Retina (tissue), 1 donor: ENCODE measurements around the gene INVS.
A peak's percentile ranks its signal among the peaks of the same experiment; 100 is the strongest.
"Not testable (repeated sequence)": the region's sequence is repeated elsewhere in the genome, so short reads cannot be mapped to it uniquely, and the experiment has no call there.

Source experiments
- DNase-seq: peaks from one replicate; pipeline ENCODE4 v3.0.0-alpha.2; 2016

Gene INVS

DNA sequence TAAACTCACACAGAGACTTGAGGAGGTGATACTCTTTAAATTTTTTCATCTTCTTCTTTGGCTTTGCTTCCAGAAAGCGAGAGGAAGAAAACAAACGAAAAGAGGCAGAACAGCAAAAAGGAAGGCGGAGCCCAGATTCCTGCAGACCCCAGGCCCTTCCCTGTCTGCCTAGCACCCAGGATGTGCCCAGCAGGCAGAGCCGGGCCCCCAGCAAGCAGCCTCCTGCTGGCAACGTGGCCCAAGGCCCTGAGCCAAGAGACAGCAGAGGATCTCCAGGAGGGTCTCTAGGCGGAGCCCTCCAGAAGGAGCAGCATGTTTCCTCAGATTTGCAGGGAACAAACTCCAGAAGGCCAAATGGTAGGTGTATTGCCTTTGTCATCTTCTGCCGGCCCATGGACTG lies 185.2 kb downstream of the INVS start:
- DNase-seq = no peak

DNA sequence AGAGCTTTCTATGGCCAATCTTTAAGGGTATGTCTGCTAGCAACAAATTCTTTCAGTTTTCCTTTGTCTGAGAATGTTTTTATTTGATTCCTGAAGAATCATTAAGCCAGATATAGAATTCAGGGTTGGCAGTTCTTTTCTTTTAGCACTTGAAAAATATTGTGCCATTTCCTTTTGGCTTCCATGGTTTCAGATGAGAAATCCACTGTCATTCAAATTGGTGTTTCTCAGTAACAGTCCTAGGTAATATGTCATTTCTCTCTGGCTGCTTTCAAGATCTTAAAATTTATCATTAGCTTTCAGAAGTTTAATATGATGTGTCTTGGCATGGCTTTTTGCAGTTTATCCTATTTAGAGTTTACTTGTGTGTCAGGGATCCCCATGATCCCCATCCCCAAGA lies 186.0 kb downstream of the INVS start:
- DNase-seq = no peak

DNA sequence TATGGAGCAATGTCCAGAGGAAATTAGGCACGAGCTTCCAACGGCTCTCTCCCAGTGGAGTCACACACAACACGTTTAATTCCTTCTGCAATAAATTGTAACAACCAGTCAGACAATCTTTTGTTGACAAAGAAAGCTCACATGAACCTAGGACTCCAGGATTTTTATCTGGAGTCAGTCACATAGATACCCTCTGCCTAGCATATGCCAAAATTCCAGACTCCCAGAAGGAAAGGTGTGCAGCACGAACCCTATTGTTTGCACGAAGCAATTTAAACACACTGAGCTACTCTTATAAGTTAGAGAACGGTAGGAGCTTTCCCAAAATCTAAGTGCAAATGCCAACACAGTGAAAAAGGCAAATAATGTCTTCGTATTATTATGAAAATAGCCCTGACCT lies 186.6 kb downstream of the INVS start:
- no peak for DNase-seq

DNA sequence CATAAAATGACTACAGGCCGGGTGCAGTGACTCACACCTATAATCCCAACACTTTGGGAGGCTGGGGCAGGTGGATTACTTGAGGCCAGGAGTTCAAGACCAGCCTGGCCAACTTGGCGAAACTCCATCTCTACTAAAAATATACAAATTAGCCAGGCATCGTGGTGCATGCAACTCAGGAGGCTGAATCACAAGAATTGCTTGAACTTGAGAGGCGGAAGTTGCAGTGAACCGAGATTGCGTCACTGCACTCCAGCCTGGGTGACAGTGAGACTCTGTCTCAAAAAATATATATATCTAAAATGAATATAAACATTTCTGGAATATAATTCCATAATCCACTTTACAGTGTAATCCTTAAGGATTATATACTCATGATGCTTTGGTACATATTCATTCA lies 187.2 kb downstream of the INVS start:
- DNase-seq = no peak

DNA sequence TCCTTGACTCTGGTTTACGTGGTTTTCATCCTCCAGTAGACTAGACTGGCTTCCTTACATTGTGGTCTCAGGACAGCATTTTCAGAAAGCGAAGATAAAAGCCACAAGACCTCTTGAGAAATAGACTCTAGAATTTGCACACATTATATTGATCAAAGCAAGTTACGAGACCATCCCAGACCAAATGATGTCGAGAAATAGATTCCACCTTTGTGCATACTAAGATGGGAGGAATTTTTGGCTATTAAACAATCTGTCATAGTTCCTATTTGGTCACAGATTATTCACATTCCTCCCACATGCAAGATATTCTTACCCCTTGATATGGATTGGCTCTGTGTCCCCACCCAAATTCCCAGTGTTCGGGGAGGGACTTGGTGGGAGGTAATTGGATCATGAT lies 188.1 kb downstream of the INVS start:
- no peak for DNase-seq

DNA sequence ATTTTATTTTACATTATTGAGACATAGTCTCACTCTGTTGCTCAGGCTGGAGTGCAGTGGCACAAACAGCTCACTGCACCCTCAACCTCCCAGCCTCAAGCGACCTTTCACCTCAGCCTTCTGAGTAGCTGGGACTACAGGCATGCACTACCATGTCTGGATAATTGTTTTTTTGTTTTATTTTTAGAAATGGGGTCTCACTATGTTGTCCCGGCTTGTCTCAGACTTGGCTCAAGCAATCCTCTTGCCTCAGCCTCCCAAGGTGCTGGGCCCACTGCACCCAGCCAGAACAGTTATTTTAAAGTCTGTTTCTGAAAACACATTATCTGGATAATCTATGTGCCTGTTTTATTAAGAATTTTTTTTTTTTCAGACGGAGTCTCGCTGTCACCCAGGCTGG lies 191.7 kb downstream of the INVS start:
- DNase-seq = no peak

DNA sequence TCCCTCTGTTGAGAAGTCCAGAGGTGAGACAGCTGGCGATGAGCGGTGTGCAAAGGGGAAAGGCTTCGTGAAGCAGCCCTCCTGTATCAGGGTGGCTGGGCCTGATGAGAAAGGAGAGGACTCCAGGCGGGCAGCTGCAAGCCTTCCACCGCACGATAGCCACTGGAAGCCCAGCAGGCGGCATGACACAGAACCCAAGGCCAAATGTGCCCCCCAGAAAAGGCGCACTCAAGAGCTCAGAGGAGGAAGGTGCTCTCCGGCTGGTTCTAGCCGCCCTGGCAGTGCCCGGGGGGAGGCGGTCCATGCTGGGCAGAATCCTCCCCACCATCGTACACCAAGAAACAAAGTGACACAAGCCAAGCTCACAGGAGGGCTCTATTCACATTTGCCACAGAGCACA lies 193.4 kb downstream of the INVS start:
- no peak for DNase-seq

DNA sequence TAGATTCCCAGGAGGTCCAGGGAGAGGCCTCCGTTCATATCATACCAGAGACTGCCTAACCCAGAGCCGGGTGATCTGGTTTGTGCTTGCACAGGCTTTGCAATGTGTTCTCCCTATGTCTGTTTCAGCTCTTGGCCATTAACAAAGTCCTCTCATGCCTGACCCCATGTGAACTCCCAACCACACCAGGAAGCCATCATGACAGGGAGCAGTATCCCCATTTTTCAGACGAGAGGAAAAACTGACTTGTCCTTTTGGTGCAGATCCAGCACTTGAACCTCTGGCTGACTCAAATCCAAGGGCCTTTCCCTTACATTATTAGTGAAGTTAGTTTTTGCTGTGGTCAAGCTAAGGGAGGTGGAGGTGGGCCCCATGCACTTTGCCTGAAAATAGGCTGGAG lies 195.3 kb downstream of the INVS start:
- DNase-seq = no peak

DNA sequence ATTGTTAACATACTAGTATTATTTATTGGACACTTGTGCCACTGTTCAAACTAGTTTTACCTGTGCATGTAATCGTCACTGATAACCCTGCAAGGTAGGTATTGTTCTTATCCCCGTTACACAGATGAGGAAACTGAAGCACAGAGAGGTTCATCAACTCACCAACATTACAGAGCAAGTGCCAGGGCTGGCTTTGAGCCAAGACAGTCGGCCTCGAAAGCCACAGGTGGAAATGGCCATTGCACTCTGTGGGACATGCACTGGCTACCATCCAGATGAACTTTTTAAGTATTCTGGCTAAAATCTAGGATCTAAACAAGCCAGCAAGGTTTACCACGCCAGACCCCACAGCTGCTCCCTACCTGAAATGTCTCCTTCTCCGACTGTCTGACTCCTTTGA lies 195.8 kb downstream of the INVS start:
- DNase-seq = no peak

DNA sequence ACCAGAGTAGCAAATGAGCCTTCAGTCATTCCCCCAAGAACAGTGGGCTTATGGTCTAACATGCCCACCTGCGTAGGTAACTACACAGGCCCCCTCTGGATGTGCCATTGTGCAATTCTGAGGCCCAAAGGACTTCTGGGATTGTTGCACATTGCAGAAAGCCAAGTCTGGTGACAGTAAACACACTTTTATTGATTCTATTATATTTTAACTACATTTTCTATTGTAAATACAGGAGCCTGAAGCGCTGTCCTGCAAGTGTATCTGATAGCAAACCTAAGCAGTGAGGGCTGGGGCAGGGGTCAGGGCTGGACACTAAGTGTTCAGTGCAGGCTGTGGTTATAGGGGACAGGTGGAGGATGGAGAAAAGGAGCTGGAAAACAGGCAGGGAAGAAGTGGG lies 196.2 kb downstream of the INVS start:
- no peak for DNase-seq

DNA sequence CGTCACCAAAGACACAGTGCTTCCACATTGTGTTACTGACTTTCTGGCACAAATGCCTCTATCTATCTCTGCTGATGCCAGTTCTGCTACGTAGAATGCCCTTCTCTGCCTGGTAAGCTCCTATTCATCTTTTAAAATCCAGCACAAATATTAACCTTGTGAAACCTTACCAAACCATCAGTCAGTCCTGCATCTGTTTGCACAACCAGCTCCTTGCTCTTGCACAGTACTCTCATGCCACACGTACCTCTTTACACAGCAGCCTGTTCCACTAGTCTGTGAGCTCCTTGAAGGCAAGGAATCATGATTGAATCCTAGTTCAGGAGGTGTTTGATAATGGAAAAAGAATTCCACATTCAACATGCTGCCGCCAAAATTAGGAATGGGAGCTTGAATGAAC lies 197.4 kb downstream of the INVS start:
- no peak for DNase-seq

DNA sequence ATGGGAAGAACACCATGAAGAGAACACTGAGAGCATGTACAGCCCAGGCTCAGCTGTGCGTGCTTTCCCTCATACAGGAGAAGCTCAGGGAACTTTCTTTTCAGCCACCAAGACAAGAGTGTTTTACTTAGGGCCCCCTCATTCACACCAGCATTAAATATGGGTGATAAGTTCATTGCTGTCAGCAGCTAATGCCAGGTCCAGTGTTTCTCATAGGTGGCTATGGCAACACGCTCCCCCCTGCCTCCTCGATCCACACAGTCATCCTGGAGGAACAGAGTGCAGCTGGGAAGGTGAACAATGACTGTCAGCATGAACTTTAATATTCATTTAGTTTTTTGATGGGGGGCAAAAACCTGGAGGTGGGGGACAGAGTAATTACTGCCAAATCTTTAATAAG lies 199.3 kb downstream of the INVS start:
- no peak for DNase-seq

DNA sequence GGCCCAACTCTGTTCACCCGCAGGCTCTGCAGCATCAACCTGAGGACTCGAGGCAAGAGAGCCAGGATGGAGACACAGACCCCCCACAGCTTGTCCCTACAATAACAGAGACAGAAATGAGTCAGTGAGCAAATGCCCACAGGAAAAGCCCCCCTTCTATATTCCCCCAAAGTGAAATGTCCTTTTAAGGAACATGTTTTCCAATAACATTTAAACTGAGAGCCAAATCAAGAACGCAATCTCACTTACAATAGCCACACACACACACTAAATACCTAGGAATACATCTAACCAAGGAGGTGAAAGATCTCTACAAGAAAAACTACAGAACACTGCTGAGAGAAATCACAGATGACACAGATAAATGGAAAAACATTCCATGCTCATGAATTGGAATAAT lies 204.7 kb downstream of the INVS start:
- no peak for DNase-seq

DNA sequence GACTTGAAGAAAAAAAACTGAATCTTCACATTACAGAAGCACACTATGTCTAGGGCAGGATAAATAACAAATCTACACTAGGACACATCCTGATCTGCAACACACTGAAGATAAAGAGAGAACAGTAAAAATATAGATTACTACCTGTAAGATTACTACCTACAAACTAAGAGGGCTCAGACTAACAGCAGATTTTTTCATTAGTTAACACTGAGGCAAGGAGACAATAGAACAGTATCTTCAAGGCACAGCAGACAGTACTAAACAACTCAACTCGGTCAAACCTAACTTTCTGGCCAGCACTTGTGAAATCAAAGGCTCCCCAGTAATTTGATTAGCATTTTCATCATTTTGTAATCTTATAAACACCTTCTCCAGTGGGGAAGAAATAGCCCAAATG lies 207.2 kb downstream of the INVS start:
- DNase-seq = no peak

DNA sequence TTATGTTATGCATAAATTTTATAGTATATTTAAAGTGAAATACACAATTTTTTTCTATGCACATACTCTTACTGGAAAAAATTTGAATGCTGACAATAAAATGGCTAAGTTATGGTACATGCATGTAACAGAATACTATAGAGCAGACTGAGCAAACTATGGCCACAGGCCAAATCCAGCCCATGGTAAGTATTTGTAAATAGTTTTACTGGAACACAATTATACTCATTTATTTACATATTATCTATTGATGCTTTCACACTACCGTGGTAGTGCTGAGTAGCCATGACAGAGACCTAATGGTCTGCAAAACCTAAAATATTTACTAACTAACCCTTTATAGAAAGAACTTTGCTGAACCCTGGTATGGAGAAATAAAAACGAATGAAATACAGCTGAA lies 208.0 kb downstream of the INVS start:
- no peak for DNase-seq

DNA sequence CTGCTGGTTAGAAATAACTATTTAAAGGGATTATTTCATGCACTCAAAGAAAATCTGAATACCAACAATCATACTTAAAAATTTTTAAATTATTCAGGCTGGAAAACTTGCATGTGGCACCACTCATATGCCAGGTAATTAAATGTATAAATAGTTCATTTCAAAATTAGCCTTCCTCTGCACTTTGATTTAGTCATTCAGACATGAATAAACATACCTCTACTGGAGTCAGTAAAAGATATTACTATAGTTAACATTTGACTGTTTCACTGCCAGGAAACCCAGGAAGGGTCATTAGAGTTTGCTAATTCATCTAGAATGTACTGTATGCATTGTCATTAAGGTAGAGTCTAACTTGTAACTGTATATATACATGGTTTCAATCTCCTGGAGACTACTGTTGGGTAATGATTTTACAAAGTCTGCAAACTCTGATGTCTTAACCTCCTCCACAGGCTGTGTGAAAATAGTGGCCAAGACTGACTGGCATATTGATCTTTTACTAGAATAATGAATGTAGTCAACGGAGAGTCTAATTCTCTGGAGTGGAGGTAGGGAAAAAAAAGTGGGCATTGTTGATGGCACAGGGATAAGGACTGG lies 210.0 kb downstream of the INVS start:
- DNase-seq = no peak

DNA sequence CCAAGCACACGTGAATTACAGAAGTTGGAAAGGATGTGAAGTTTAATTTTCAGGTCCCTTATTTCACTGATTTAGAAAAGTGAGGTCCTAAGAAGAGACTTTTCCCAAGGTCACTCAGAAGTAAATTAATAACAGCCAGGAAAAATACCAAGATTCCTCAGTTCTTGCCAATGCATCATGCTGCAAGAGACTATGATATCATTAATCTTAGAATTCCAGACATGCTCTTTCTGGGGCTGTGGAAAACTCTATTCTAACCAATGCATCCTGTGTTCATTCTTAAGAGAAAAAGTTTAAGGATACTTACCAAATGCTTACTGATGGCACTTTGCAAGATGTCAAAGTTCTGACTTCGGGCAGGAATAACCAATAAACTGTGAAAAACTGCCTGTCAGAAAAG lies 210.9 kb downstream of the INVS start:
- DNase-seq = no peak

DNA sequence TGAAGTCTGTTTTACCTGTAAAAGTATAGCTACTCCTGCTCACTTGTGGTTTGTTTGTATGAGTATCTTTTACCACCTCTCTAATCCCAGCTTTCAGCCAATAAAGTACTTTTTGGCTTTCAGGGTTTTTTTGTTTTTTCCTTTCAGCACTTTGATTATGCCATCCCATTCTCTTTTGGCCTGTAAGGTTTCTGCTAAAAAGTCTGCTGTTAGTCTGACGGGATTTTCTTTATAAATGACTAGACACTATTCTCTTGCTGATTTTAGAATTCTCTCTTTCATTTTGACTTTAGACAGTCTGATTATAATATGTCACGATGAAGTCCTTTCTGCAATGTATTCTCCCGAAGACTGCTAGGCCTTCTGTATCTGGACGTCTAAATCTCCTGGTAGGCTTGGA lies 216.5 kb downstream of the INVS start:
- DNase-seq = no peak

DNA sequence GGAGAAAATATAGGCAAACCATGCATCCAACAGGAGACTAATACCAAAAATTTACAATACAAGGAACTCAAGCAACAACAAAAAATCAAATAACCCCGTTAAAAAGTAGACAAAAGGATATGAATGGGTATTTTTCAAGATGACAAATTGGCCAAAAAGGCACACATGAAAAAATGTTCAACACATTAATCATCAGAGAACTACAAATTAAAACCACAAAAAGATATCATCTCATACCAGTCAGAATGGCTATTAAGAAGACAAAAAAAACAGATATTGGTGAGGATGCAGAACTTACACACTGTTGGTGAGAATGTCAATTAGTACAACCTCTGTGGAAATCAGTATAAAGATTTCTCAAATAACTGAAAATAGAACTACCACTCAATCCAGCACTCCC lies 218.7 kb downstream of the INVS start:
- DNase-seq = no peak

DNA sequence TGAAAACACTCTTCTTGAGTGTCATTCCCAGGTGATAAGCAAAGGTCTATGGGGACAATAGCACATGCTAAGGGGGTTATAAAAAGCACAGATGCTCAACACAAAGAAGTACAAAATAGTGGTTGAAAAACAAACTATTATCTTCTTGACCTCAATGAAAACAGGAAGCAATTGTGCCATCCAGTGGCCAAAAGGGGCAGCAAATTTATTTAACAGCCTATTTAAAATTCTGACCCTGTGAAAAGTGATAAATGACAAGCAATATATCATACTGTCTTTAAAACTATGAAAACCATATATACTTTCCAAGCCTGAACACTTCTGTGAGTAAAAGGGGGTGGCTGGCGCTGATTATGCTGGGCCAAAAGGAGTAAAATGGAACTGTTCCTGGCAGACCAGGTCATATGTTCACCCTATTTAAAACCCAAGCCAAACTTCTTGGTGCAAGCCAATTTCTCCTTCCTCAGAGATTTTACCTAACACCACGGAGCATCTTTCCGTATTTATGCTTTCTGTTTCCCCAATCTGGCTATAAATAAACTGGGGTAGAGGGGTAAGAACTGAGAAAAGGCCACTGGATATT lies 224.0 kb downstream of the INVS start:
- DNase-seq = peak; percentile 62

DNA sequence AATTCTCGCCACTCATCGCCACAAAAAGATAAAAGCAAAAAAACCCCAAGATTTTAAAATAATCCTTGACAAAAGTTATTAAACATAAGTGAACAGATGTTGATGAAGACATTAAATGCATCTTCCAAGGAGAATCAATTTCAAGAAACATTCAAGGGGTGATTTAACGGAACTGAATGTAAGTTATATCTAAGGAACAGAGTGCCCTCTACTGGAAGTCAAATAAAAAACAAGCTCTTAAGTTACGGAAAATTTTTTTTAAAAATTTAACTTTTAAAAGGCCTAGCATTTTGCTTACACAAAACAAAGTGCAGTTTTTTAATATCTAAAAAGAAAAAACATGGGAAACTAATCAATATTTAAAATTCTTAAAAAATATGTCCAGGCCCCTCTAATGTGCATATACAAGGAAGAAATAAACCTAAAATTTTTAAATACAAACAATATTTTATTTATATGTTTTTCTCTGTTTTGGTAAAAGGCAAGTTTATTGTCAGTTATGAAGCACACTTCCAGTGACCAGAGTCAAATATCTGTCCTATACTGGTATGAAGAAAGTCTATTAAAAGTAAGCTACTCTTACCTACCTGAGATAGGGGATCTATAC lies 225.7 kb downstream of the INVS start:
- peak; percentile 8 for DNase-seq

DNA sequence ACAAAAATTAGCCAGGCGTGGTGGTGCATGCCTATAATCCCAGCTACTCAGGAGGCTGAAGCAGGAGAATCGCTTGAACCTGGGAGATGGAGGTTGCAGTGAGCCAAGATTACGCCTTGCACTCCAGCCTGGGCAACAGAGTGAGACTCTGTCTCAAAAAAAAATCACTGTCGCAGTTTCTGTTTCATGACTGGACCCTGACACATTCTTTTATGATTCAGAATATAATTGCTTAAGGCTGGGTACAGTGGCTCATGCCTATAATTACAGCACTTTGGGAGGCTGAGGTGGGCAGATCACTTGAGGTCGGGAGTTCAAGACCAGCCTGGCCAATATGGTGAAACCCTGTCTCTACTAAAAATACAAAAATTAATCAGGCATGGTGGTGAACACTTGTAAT lies 239.7 kb downstream of the INVS start:
- not testable (repeated sequence) for DNase-seq

DNA sequence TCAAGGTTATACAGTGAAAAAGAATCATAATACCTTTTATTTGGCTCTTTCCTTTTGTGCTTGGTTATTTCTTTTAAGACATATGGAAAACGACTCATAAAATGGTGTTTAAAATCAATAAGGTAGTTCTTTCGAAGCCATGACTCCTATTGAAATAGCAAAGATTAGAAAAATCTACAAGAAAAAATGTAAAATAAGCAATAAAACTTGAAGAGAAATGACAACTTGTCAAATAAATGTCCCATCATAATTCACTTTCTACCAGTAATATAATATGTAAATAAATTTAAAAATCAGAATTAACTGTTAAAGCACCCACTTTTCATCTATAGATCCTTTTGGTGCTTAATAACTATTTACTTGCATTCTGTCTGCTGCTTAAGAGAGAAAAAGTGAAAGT lies 241.2 kb downstream of the INVS start:
- DNase-seq = no peak

DNA sequence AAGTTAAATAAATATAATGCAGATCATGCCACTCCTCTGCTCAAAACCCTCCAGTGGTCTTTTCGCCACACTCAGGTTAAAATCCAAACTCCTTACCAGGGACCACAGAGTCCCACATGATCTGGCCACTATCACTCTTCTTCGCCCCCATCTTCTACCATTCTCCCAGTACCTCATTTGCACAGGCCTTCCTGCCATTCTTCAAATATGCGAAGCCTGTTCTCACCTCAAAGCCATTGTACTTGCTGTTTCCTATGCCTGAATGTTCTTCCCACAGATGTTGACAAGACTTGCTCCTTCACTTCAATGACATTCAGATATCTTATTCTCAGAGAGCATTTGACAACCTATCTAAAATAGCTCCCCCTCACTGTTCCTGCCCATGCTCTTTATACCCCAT lies 242.8 kb downstream of the INVS start:
- DNase-seq = no peak

DNA sequence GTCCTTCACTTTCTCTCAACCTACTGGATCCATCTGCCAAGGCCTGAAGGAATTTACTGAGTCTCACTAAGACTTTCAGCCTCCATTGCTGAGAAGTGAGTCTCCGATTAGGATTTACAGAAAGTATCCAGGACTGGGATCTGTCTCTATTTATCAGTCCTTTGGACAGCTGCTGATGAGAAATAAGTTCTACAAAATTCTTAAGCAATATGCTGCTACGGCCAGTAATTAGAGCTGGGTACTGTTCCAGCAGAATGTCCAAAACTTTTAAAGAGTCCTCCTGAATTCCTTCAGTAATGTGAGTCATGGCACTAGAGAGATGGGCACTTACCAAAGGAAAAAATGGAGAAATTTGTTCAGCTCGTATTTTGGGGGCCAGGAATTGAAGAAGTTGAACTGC lies 247.8 kb downstream of the INVS start:
- no peak for DNase-seq
